Common myeloid progenitor, CD34-positive (primary cell): Measurements from ENCODE around the gene GSDMA.

Experiments
- CTCF ChIA-PET: fragments of 350-600 bp; sonication (Branson Sonifier 250); formaldehyde crosslinking; loops from one replicate; lab custom pipeline; 2021; ENCODE audit warnings: antibody characterized with exemption; lab: Charles Lee
- POLR2A ChIA-PET: fragments of 350-600 bp; sonication (Branson Sonifier 250); formaldehyde crosslinking; loops from one replicate; lab custom pipeline; 2021; ENCODE audit warnings: antibody characterized with exemption; lab: Charles Lee
- DNase-seq, 3 donors: peaks; one replicate each; pipeline versions ENCODE4 v3.0.0 to v3.0.0-alpha.2; 2013
- H3K27ac ChIP-seq, 2 experiments: 1 replicate in 1 of 2; 2 replicates in 1 of 2; pipeline ENCODE4 v1.7.0; 2013; ENCODE audit warnings: inconsistent platforms in 2 of 2, low read length in 2 of 2, mild to moderate bottlenecking in 2 of 2, low read depth in 1 of 2, moderate library complexity in 1 of 2; ENCODE audit not compliant: severe bottlenecking in 2 of 2, insufficient read depth in 1 of 2, poor library complexity in 1 of 2
- H3K27me3 ChIP-seq, 5 experiments: replicated peaks in 2 of 5; 1 replicate in 3 of 5; 2 replicates in 2 of 5; pipeline versions ENCODE4 v1.6.1 to v1.7.0; 2013; ENCODE audit warnings: low read length in 4 of 5, mild to moderate bottlenecking in 2 of 5, moderate library complexity in 2 of 5, inconsistent platforms in 1 of 5; ENCODE audit not compliant: insufficient read depth in 5 of 5, control insufficient read depth in 4 of 5
- H3K36me3 ChIP-seq, 4 experiments: 1 replicate in 2 of 4; 2 replicates in 2 of 4; pipeline versions ENCODE4 v1.6.1 to v1.7.0; 2013; ENCODE audit warnings: low read length in 3 of 4, control low read depth in 1 of 4, mild to moderate bottlenecking in 1 of 4; ENCODE audit not compliant: control insufficient read depth in 4 of 4, insufficient read depth in 4 of 4
- H3K4me1 ChIP-seq, 4 experiments: 1 replicate in 3 of 4; 2 replicates in 1 of 4; pipeline versions ENCODE4 v1.6.1 to v1.7.1; 2013; ENCODE audit warnings: low read length in 3 of 4, mild to moderate bottlenecking in 3 of 4, control low read depth in 1 of 4, inconsistent platforms in 1 of 4, moderate library complexity in 1 of 4; ENCODE audit not compliant: control insufficient read depth in 4 of 4, insufficient read depth in 4 of 4; ENCODE audit errors: control extremely low read depth in 1 of 4
- H3K4me3 ChIP-seq, 7 experiments: 1 replicate in 4 of 7; 2 replicates in 3 of 7; pipeline versions ENCODE4 v1.5.1 to v1.7.0; 2013; ENCODE audit warnings: mild to moderate bottlenecking in 7 of 7, low read length in 6 of 7, moderate library complexity in 6 of 7, inconsistent platforms in 2 of 7, low read depth in 2 of 7, control low read depth in 1 of 7; ENCODE audit not compliant: insufficient read depth in 4 of 7, control insufficient read depth in 1 of 7; ENCODE audit errors: extremely low read depth in 1 of 7
- H3K9me3 ChIP-seq, 5 experiments: 1 replicate in 4 of 5; 2 replicates in 1 of 5; pipeline versions ENCODE4 v1.6.1 to v1.7.1; 2013; ENCODE audit warnings: low read length in 4 of 5, mild to moderate bottlenecking in 2 of 5, inconsistent platforms in 1 of 5, low read depth in 1 of 5, moderate library complexity in 1 of 5; ENCODE audit not compliant: control insufficient read depth in 4 of 5, insufficient read depth in 2 of 5; ENCODE audit errors: control extremely low read depth in 1 of 5
- WGBS: methylation state at CpG from one replicate; pipeline ENCODE4 v1.1.5; 2013; ENCODE audit not compliant: insufficient coverage; 5-methylcytosine and 5-hydroxymethylcytosine counted together

The GSDMA gene

DNA sequence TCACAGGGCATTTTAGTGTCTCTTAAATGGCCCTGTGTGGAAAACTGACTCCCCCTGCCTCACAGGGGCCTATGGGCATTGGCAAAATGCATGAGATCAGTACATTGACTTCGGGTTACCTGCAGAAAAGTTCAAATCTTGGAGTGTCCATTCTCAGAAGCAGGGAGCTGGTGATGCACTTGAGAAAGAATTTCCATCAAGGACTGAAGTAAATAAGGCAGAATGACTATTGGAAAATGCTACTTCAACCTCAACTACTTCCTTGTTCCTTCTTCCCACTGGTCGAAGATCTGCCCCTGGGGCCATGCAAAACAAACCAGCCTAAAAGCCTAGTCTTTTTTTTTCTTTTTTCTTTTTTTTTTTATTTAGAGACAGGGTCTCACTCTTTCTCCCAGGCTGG, 13.8 kb upstream of the GSDMA start:
- CTCF ChIA-PET, result interaction anchor here (1.0 to 1.3 kb wide), 2 partner anchors 9 to 20 kb away, joined by 3 read pairs; no protein-coding TSS in a partner anchor
- 100% methylated on average over 1 of the region's 2 CpGs for WGBS
- no peaks in the 10 kb centered on the region for H3K9me3 ChIP-seq

DNA sequence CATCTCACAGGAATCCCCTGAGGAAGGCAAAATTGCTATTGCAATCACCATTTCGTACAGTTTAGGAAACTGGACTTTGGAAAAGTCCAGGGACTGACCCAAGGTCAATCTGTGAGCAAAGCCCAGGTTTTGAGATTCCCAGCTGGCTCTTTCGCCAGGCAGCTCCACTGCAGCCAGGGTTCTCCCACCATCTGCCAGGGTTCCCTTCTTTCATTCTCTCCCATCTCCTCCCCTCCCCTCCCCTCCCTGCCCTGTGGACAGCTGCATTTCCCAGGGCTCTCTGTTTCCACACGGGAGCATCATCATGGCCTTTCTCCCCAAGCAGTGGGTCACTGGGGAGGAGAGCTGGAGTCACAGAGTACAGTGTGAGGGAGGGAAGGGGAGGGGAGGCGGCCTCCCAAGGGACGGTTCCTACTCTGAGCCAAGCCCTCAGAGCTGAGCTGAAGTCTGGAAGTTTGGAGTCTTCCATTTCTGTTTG, 11.9 kb upstream of the GSDMA start:
- Histone ChIP-seq H3K27ac (no peak overlapping the region), H3K27me3 (no peaks in the 10 kb centered on the region), H3K9me3 (no peaks in the 10 kb centered on the region), H3K36me3 (no peaks in the 10 kb centered on the region), H3K4me3 (no peak overlapping the region), H3K4me1 (peaks cover 0 to 20% (median 14%) of the 10 kb centered on the region in 4 experiments)
- WGBS, result 92% methylated on average over 2 of the region's 5 CpGs
- no peak for DNase-seq
- CTCF ChIA-PET, result interaction anchor here (0.7 kb wide), 1 partner anchor 11 kb away, joined by 3 read pairs; no protein-coding TSS in a partner anchor
- POLR2A ChIA-PET, result no interaction called here

More for the DNA sequence above, 13.8 kb upstream of the GSDMA start:
- H3K4me3 ChIP-seq, result no peak overlapping the region
- H3K36me3 ChIP-seq, result no peaks in the 10 kb centered on the region
- DNase-seq, result no peak
- H3K27ac ChIP-seq, result no peak overlapping the region
- H3K4me1 ChIP-seq, result peaks cover 0 to 20% (median 14%) of the 10 kb centered on the region in 4 experiments
- no peaks in the 10 kb centered on the region for H3K27me3 ChIP-seq
- POLR2A ChIA-PET, result no interaction called here

GRCh38 chr17:39951924-39952679, 10.7 kb upstream of the GSDMA start:
- H3K36me3 ChIP-seq, result no peaks in the 10 kb centered on the region
- H3K27ac ChIP-seq, result no peak overlapping the region
- no peaks in the 10 kb centered on the region for H3K9me3 ChIP-seq
- peaks cover 0 to 20% (median 14%) of the 10 kb centered on the region in 4 experiments for H3K4me1 ChIP-seq
- peak overlapping the region; percentile 24 to 81 (median 57) for H3K4me3 ChIP-seq
- CTCF ChIA-PET, result interaction anchor here (0.7 kb wide), 1 partner anchor 12 kb away, joined by 3 read pairs; no protein-coding TSS in a partner anchor
- H3K27me3 ChIP-seq, result no peaks in the 10 kb centered on the region
- POLR2A ChIA-PET, result interaction anchor here (1.5 kb wide), 1 partner anchor 28 kb away, joined by 3 read pairs; the partner anchor contains the start of gene PSMD3
- 67% methylated on average over 17 of the region's 22 CpGs for WGBS
- DNase-seq, result no peak

GRCh38 chr17:39952680-39953470, 9.9 kb upstream of the GSDMA start:
- CTCF ChIA-PET, result interaction anchor here (0.6 to 14.2 kb wide), 5 partner anchors 13 to 80 kb away, joined by 3 to 197 read pairs (median 4); partner anchors contain the start of gene PSMD3
- Histone ChIP-seq H3K36me3 (no peaks in the 10 kb centered on the region), H3K4me3 (peak overlapping the region; percentile 37 to 81 (median 57)), H3K4me1 (peaks cover 0 to 20% (median 14%) of the 10 kb centered on the region in 4 experiments), H3K27ac (peak overlapping the region in 1 of 2 experiments; percentile 58), H3K9me3 (no peaks in the 10 kb centered on the region), H3K27me3 (no peaks in the 10 kb centered on the region)
- POLR2A ChIA-PET, result interaction anchor here (0.9 to 1.5 kb wide), 2 partner anchors 28 to 29 kb away, joined by 3 to 4 read pairs; partner anchors contain the start of gene PSMD3
- under 1% methylated on average over 18 of the region's 55 CpGs for WGBS
- peak; percentile 92 to 96 (median 96) for DNase-seq

DNA sequence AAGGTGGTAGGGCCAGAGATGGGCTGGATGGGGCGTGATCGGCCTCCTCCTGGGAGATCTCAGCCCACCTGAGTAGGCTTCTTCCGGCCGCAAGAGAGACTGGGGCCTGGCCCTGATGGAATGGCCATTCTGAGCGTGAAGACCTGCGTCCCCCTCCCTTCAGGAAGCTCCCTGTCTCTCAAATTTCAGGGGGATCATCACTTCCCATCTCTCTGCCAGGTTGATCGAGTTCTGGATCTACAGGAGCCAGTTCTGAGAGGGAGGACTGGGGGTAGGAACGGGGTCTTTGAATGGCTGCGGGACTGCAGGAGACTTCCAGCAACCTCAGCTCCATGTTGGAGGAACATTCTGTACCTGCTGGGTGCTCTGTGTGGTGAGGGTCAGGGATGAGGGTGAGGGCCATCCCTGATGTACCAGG, 9.3 kb upstream of the GSDMA start:
- 41% methylated on average over 5 of the region's 9 CpGs for WGBS
- no peak for DNase-seq
- POLR2A ChIA-PET, result interaction anchor here (0.9 to 1.5 kb wide), 2 partner anchors 27 to 28 kb away, joined by 3 to 4 read pairs; partner anchors contain the start of gene PSMD3
- Histone ChIP-seq H3K36me3 (no peaks in the 10 kb centered on the region), H3K27me3 (no peaks in the 10 kb centered on the region), H3K4me3 (peak overlapping the region in 6 of 7 experiments; percentile 37 to 78 (median 60)), H3K27ac (peak overlapping the region in 1 of 2 experiments; percentile 58), H3K9me3 (no peaks in the 10 kb centered on the region), H3K4me1 (peaks cover 0 to 20% (median 14%) of the 10 kb centered on the region in 4 experiments)
- CTCF ChIA-PET, result interaction anchor here (0.6 to 14.2 kb wide), 4 partner anchors 13 to 80 kb away, joined by 4 to 197 read pairs (median 6); partner anchors contain the start of gene PSMD3

- 86% methylated on average over 2 of the region's 4 CpGs for WGBS
- no peaks in the 10 kb centered on the region for H3K27me3 ChIP-seq
- peaks cover 0 to 17% (median 15%) of the 10 kb centered on the region in 4 experiments for H3K4me1 ChIP-seq
- ChIA-PET POLR2A (no interaction called here), CTCF (interaction anchor here (0.9 to 14.2 kb wide), 4 partner anchors 11 to 82 kb away, joined by 4 to 197 read pairs (median 7); partner anchors contain the start of gene PSMD3)
- no peaks in the 10 kb centered on the region for H3K9me3 ChIP-seq
- no peak for DNase-seq
- no peaks in the 10 kb centered on the region for H3K36me3 ChIP-seq
- H3K27ac ChIP-seq, result no peak overlapping the region
- H3K4me3 ChIP-seq, result no peak overlapping the region
Measured at GRCh38 chr17:39954876-39955275, 7.9 kb upstream of the GSDMA start.
